ENCODE measurements around the gene RRP12. TPM values are rescaled to one million over a fixed set of nuclear protein-coding genes. Genes with fewer than 3 reads are reported as not detected.
A peak's percentile ranks its signal among the peaks of the same experiment; 100 is the strongest.

Gene RRP12
- total RNA-seq, 1 donor from 2014 or later, result 15.1 TPM

DNA sequence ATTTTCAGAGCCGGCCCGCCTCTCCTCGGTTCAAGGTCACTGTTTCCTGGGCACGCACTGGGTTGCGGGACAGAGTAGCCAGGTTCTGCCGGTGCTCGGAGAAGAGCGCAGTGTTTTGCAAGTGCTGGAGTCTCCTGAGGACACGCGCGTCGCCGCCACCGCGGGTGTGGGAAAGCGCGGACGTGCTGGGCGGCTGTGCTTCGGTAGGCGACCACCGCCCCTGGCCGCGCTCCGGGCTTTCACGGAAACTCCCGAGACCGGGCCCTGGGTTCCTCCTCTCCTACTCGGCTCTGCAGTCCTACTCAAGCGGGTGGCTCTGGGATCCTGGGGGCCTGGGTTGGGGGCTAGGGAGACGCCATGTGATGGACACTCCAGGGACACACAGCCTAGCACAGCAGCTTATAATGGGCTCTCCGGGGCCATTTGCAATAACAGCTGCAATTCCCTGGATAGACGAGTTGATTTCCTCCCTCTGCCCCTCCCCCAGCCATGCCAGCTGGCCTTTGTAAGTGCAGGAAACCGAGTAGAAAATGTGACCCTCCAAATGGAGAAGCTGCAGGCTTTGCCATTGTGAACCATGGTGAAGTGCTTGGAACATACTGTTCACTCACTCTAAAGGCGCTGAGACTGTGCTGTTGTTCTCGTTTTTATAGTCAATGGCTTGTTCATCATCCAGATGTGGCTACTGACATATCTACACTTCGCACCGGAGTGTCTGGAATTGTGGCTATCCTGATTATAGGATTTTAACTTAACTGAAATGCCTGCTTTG lies 79.9 kb downstream of the RRP12 start:
- H3K27me3 ChIP-seq (ENCODE audit: control insufficient read depth in 3 of 3, insufficient read depth in 3 of 3, low read length in 3 of 3), result no peaks in the 10 kb centered on the region
- no peaks in the 10 kb centered on the region for H3K36me3 ChIP-seq (ENCODE audit: control insufficient read depth in 3 of 3, insufficient read depth in 3 of 3, low read length in 3 of 3)
- no peak overlapping the region for H3K27ac ChIP-seq (ENCODE audit: low read depth, low read length)
- H3K9ac ChIP-seq (ENCODE audit: low read depth in 1 of 3, low read length in 3 of 3), result peak overlapping the region; percentile 67 to 99 (median 97)
- H3K4me3 ChIP-seq (ENCODE audit: low read length in 3 of 3), result peak overlapping the region; percentile 49 to 91 (median 91)
- H3K9me3 ChIP-seq (ENCODE audit: control insufficient read depth in 3 of 3, low read length in 3 of 3), result no peaks in the 10 kb centered on the region
- peaks cover 20 to 29% (median 24%) of the 10 kb centered on the region in 3 donors for H3K4me1 ChIP-seq (ENCODE audit: control insufficient read depth in 3 of 3, insufficient read depth in 3 of 3, low read length in 3 of 3)

DNA sequence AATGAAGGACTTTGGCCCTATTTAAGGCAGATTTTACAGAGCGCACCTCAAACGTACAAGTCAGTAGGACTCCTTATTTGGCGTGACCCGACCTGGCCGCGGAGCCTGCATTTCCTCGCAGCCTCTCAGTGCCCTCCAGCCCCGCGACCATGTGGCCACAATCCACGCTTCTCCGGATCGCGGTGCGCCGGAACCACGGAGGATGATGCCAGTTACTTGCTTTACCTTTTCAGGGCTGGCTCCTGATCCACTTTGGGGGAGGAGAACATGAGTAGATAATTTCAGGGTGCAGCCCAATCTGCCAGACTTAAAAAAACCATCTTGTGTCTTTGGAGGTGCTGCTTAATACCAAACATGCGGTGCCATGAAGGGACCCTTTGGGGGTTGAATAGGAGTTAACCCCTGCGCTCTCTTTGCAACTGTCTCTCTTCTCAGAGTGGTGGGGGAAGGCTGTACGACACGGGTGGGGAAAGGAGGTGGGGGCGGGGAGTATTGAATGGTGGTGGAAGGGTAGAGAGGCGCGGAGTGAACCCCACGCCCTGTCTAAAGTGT lies 80.6 kb downstream of the RRP12 start:
- H3K9ac ChIP-seq (ENCODE audit: low read depth in 1 of 3, low read length in 3 of 3), result peak overlapping the region; percentile 67 to 99 (median 97)
- H3K27ac ChIP-seq (ENCODE audit: low read depth, low read length), result peak overlapping the region; percentile 49

GRCh38 chr10:97319671-97320479 lies 81.3 kb downstream of the RRP12 start:
- Histone ChIP-seq H3K4me3 (ENCODE audit: low read length in 3 of 3) (peak overlapping the region; percentile 78 to 91 (median 91)), H3K4me1 (ENCODE audit: control insufficient read depth in 3 of 3, insufficient read depth in 3 of 3, low read length in 3 of 3) (peaks cover 20 to 29% (median 24%) of the 10 kb centered on the region in 3 donors), H3K36me3 (ENCODE audit: control insufficient read depth in 3 of 3, insufficient read depth in 3 of 3, low read length in 3 of 3) (no peaks in the 10 kb centered on the region), H3K9me3 (ENCODE audit: control insufficient read depth in 3 of 3, low read length in 3 of 3) (no peaks in the 10 kb centered on the region), H3K27me3 (ENCODE audit: control insufficient read depth in 3 of 3, insufficient read depth in 3 of 3, low read length in 3 of 3) (no peaks in the 10 kb centered on the region), H3K27ac (ENCODE audit: low read depth, low read length) (peak overlapping the region; percentile 96), H3K9ac (ENCODE audit: low read depth in 1 of 3, low read length in 3 of 3) (peak overlapping the region; percentile 67 to 99 (median 97))

More for the DNA sequence above, 80.6 kb downstream of the RRP12 start:
- no peaks in the 10 kb centered on the region for H3K9me3 ChIP-seq (ENCODE audit: control insufficient read depth in 3 of 3, low read length in 3 of 3)
- H3K27me3 ChIP-seq (ENCODE audit: control insufficient read depth in 3 of 3, insufficient read depth in 3 of 3, low read length in 3 of 3), result no peaks in the 10 kb centered on the region
- no peaks in the 10 kb centered on the region for H3K36me3 ChIP-seq (ENCODE audit: control insufficient read depth in 3 of 3, insufficient read depth in 3 of 3, low read length in 3 of 3)
- peaks cover 20 to 29% (median 24%) of the 10 kb centered on the region in 3 donors for H3K4me1 ChIP-seq (ENCODE audit: control insufficient read depth in 3 of 3, insufficient read depth in 3 of 3, low read length in 3 of 3)
- H3K4me3 ChIP-seq (ENCODE audit: low read length in 3 of 3), result peak overlapping the region; percentile 78 to 91 (median 91)

- H3K4me3 ChIP-seq (ENCODE audit: low read length in 3 of 3), result peak within 1 kb of the TSS; percentile 88 to 91 (median 91)
- peak within 1 kb of the TSS; percentile 92 to 99 (median 97) for H3K9ac ChIP-seq (ENCODE audit: low read depth in 1 of 3, low read length in 3 of 3)
- no peaks in the 10 kb centered on the region for H3K36me3 ChIP-seq (ENCODE audit: control insufficient read depth in 3 of 3, insufficient read depth in 3 of 3, low read length in 3 of 3)
- no peaks in the 10 kb centered on the region for H3K27me3 ChIP-seq (ENCODE audit: control insufficient read depth in 3 of 3, insufficient read depth in 3 of 3, low read length in 3 of 3)
- no peaks in the 10 kb centered on the region for H3K9me3 ChIP-seq (ENCODE audit: control insufficient read depth in 3 of 3, low read length in 3 of 3)
- peaks cover 20 to 29% (median 24%) of the 10 kb centered on the region in 3 donors for H3K4me1 ChIP-seq (ENCODE audit: control insufficient read depth in 3 of 3, insufficient read depth in 3 of 3, low read length in 3 of 3)
- H3K27ac ChIP-seq (ENCODE audit: low read depth, low read length), result peak within 1 kb of the TSS; percentile 96
These were observed 82.1 kb downstream of the RRP12 start, which contains the start of gene FRAT1 for GRCh38 chr10:97318772-97319651. FRAT1 (plus strand) TSS chr10:97319271; CDS start chr10:97319454, 183 bp downstream.

DNA sequence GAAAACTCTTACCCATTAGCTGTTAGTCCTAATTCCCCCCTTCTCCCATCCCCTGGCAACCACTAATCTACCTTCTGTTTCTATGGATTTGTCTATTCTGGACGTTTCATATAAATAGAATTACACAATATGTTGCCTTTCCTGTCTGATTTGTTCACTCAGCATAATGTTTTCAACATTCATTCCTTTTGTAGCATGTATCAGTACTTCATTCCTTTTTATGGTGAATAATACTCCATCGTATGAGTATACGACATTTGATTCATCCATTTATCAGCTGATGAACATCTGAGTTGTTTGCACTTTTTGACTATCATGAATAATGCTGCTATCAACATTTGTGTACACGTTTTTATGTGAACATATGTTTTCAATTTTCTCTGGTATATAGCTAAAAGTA lies 86.5 kb downstream of the RRP12 start:
- Histone ChIP-seq H3K27me3 (ENCODE audit: control insufficient read depth in 3 of 3, insufficient read depth in 3 of 3, low read length in 3 of 3) (no peaks in the 10 kb centered on the region), H3K27ac (ENCODE audit: low read depth, low read length) (no peak overlapping the region), H3K4me1 (ENCODE audit: control insufficient read depth in 3 of 3, insufficient read depth in 3 of 3, low read length in 3 of 3) (peaks cover 3 to 4% (median 4%) of the 10 kb centered on the region in 3 donors), H3K9ac (ENCODE audit: low read depth in 1 of 3, low read length in 3 of 3) (no peak overlapping the region), H3K36me3 (ENCODE audit: control insufficient read depth in 3 of 3, insufficient read depth in 3 of 3, low read length in 3 of 3) (no peaks in the 10 kb centered on the region), H3K4me3 (ENCODE audit: low read length in 3 of 3) (no peak overlapping the region), H3K9me3 (ENCODE audit: control insufficient read depth in 3 of 3, low read length in 3 of 3) (no peaks in the 10 kb centered on the region)

GRCh38 chr10:97312897-97313296 lies 88.2 kb downstream of the RRP12 start:
- H3K27ac ChIP-seq (ENCODE audit: low read depth, low read length), result no peak overlapping the region
- H3K9ac ChIP-seq (ENCODE audit: low read depth in 1 of 3, low read length in 3 of 3), result no peak overlapping the region
- no peaks in the 10 kb centered on the region for H3K9me3 ChIP-seq (ENCODE audit: control insufficient read depth in 3 of 3, low read length in 3 of 3)
- no peaks in the 10 kb centered on the region for H3K27me3 ChIP-seq (ENCODE audit: control insufficient read depth in 3 of 3, insufficient read depth in 3 of 3, low read length in 3 of 3)
- no peaks in the 10 kb centered on the region for H3K36me3 ChIP-seq (ENCODE audit: control insufficient read depth in 3 of 3, insufficient read depth in 3 of 3, low read length in 3 of 3)
- peaks cover 5 to 7% (median 5%) of the 10 kb centered on the region in 3 donors for H3K4me1 ChIP-seq (ENCODE audit: control insufficient read depth in 3 of 3, insufficient read depth in 3 of 3, low read length in 3 of 3)
- no peak overlapping the region for H3K4me3 ChIP-seq (ENCODE audit: low read length in 3 of 3)

- H3K27ac ChIP-seq (ENCODE audit: low read depth, low read length), result no peak overlapping the region
- peaks cover 11 to 14% (median 11%) of the 10 kb centered on the region in 3 donors for H3K4me1 ChIP-seq (ENCODE audit: control insufficient read depth in 3 of 3, insufficient read depth in 3 of 3, low read length in 3 of 3)
- no peak overlapping the region for H3K4me3 ChIP-seq (ENCODE audit: low read length in 3 of 3)
- no peak overlapping the region for H3K9ac ChIP-seq (ENCODE audit: low read depth in 1 of 3, low read length in 3 of 3)
- no peaks in the 10 kb centered on the region for H3K9me3 ChIP-seq (ENCODE audit: control insufficient read depth in 3 of 3, low read length in 3 of 3)
- H3K36me3 ChIP-seq (ENCODE audit: control insufficient read depth in 3 of 3, insufficient read depth in 3 of 3, low read length in 3 of 3), result no peaks in the 10 kb centered on the region
- no peaks in the 10 kb centered on the region for H3K27me3 ChIP-seq (ENCODE audit: control insufficient read depth in 3 of 3, insufficient read depth in 3 of 3, low read length in 3 of 3)
These were observed 90.0 kb downstream of the RRP12 start for GRCh38 chr10:97311111-97311626.

- Histone ChIP-seq H3K27ac (ENCODE audit: low read depth, low read length) (peak overlapping the region; percentile 63), H3K36me3 (ENCODE audit: control insufficient read depth in 3 of 3, insufficient read depth in 3 of 3, low read length in 3 of 3) (no peaks in the 10 kb centered on the region), H3K4me1 (ENCODE audit: control insufficient read depth in 3 of 3, insufficient read depth in 3 of 3, low read length in 3 of 3) (peaks cover 11 to 14% (median 11%) of the 10 kb centered on the region in 3 donors), H3K9me3 (ENCODE audit: control insufficient read depth in 3 of 3, low read length in 3 of 3) (no peaks in the 10 kb centered on the region), H3K4me3 (ENCODE audit: low read length in 3 of 3) (peak overlapping the region in 1 of 3 donors; percentile 13), H3K9ac (ENCODE audit: low read depth in 1 of 3, low read length in 3 of 3) (no peak overlapping the region), H3K27me3 (ENCODE audit: control insufficient read depth in 3 of 3, insufficient read depth in 3 of 3, low read length in 3 of 3) (no peaks in the 10 kb centered on the region)
These were observed 93.0 kb downstream of the RRP12 start for GRCh38 chr10:97307866-97308780.
